HG02970 (cell line): Measurements from ENCODE around the gene CRYBG3.
"Not testable (repeated sequence)": the region's sequence is repeated elsewhere in the genome, so short reads cannot be mapped to it uniquely, and the experiment has no call there.

Experiments
- ATAC-seq: cut with Tn5 transposase; IDR thresholded peaks from one replicate; pipeline ENCODE4 v1.9.1; 2021; ENCODE audit warnings: mild to moderate bottlenecking, moderate library complexity, moderate number of reproducible peaks; ENCODE audit not compliant: unreplicated experiment, low FRiP score

Gene CRYBG3

DNA sequence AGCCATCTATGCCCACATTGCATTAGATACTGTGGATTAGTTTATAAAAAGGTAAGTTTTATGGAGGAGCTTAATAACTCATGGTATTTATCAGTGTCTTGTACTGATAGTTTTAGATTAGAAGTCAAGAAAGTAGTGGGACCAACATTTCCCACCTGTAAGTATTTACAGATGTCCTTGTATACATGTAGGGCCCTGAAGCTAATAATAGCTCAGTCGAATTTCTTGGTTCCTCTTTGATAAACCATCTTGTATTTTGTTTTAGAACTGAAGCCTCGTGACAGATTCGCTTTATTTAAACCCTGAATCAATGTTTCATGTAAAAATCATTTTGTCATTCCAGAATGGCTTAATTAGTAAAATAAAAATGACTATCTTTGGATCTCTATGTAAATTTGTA, 73.4 kb downstream of the CRYBG3 start:
- ATAC-seq: no peak

- ATAC-seq: no peak
Observed at GRCh38 chr3:97896129-97896528, 74.3 kb downstream of the CRYBG3 start.

- no peak for ATAC-seq
Observed at GRCh38 chr3:97896547-97896946, 74.7 kb downstream of the CRYBG3 start.

- ATAC-seq: no peak
Observed at GRCh38 chr3:97899331-97899730, 77.5 kb downstream of the CRYBG3 start.

GRCh38 chr3:97901313-97902248, 79.8 kb downstream of the CRYBG3 start:
- ATAC-seq: no peak

DNA sequence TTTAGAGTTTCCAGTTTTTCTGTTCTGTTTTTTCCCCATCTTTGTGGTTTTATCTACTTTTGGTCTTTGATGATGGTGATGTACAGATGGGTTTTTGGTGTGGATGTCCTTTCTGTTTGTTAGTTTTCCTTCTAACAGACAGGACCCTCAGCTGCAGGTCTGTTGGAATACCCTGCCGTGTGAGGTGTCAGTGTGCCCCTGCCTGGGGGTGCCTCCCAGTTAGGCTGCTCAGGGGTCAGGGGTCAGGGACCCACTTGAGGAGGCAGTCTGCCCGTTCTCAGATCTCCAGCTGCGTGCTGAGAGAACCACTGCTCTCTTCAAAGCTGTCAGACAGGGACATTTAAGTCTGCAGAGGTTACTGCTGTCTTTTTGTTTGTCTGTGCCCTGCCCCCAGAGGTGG, 88.0 kb downstream of the CRYBG3 start:
- not testable (repeated sequence) for ATAC-seq

- ATAC-seq: not testable (repeated sequence)
Observed at GRCh38 chr3:97910236-97910831, 88.5 kb downstream of the CRYBG3 start.

DNA sequence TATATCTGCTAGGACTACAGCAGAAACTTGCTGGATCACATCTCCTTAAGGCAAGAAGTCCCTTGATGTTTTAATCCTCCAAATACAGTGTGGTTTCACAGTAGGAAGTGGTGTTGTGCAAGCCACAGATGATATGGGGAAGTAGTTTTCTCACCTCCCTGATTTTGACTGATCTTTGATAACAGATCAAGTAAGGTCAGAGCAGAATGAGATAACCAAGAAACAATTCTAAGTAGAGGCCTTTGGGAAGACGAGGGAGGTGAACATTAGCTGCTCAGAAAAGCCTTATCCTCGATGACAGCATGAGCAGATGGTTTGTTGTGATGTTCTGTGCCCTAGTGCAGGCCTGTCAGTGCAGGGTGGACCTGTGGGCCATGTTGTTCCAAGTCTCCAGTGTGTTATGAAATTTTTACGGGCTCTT, 89.1 kb downstream of the CRYBG3 start:
- no peak for ATAC-seq

GRCh38 chr3:97911459-97911858, 89.6 kb downstream of the CRYBG3 start:
- ATAC-seq: no peak

- ATAC-seq: no peak
Observed at GRCh38 chr3:97914388-97914787, 92.6 kb downstream of the CRYBG3 start.

DNA sequence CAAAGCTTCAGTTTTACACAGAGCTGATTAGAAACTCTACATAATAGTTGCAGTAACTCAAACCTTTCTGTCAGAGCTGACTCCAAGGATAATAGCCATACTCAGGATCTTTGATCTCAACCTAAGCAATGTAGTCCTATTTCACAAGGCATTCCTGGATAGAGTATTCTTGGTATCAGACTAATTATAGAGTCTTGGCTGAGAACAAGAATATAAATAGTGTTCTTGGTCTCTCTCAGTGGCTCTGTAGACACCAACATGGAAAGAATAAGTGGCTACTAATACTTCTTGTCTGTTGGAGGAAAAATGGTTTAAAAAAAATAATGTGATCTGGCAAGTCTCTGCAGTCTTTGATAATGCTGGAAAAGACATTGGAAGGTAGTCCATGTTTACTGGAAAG, 94.8 kb downstream of the CRYBG3 start:
- ATAC-seq: no peak

DNA sequence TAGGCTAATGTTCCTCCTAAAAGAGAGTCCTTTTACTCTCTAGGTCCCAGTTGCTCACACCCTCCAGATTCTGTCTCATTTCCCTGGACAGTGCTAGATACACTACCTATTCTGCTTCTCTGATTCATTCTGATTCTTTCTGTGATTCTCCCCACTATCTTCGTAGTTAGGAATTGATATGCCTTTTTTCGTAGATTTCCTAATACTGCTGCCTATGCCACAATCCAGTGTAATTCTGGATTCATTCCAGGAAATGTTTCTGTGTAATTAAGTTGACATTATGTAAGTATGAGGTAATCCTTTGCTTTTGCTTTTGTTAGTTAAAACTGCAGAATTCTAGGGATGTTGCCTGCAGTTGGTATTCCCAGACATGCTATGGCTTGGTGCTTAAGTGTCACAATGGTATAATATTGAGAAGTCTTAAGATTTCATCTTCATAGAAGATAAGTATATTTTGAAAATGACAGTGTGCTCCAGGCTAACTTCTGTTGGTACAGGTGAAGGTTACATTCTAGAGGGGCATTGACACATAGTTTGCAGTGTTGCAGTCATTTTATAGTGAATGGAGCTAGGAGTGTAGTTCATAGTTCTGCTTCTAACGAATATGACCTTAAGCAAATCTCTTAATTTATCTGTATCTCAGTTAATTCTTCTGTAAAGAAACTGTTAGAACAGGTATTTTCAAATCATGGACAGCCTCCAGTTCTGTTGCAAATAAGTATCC, 96.2 kb downstream of the CRYBG3 start:
- ATAC-seq: no peak

DNA sequence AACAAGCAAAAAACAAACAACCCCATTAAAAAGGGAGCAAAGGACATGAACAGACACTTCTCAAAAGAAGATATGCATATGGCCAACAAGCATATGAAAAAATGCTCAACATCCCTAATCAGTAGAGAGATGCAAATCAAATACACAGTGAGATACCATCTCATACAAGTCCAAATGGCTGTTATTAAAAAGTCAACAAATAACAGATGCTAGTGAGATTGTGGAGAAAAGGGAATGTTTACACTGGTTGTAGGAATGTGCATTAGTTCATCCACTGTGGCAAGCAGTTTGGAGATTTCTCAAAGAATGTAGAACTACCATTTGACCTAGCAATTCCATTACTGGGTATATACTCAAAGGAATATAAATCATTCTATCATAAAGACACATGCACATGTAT, 105.9 kb downstream of the CRYBG3 start:
- no peak for ATAC-seq

- ATAC-seq: no peak
Observed at GRCh38 chr3:97928986-97929385, 107.2 kb downstream of the CRYBG3 start.

DNA sequence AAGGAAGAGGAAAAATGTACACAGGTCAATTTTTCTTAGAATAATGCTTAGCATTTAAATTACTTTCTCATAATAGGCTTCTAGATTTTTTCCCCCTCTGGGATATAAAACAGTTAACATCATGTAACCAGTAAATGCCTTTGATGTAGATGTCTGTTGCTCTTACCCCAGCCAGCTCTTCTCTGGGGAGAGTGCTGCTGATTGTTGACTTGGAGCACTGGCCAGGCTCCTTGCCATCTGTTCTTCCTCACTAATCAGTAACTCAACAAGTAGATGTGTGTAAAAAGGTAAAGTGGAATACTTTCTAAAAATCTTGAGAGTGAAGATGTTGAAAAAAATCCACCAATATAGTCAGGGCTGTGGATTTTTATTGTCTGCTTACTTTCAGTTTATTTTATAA, 108.2 kb downstream of the CRYBG3 start:
- no peak for ATAC-seq

DNA sequence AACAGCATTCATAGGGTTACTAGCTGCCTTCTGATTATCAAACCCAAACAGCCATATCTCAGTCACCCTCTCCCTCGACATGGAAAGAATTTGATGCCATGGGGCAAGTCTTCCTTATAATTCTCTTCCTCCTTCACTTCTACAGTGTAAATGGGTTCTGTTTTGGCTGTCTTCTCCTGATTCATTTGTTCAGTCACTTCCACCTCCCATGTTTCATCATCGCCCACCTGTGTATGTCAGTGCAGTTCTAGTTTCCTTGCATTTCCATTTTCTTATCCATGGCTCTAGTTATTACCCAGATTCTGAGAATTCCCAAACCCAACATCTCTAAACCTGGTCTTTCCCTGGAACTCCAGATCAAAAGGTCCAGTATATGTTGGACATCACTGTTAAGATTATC, 109.4 kb downstream of the CRYBG3 start:
- no peak for ATAC-seq

GRCh38 chr3:97932387-97932801, 110.6 kb downstream of the CRYBG3 start:
- ATAC-seq: no peak

DNA sequence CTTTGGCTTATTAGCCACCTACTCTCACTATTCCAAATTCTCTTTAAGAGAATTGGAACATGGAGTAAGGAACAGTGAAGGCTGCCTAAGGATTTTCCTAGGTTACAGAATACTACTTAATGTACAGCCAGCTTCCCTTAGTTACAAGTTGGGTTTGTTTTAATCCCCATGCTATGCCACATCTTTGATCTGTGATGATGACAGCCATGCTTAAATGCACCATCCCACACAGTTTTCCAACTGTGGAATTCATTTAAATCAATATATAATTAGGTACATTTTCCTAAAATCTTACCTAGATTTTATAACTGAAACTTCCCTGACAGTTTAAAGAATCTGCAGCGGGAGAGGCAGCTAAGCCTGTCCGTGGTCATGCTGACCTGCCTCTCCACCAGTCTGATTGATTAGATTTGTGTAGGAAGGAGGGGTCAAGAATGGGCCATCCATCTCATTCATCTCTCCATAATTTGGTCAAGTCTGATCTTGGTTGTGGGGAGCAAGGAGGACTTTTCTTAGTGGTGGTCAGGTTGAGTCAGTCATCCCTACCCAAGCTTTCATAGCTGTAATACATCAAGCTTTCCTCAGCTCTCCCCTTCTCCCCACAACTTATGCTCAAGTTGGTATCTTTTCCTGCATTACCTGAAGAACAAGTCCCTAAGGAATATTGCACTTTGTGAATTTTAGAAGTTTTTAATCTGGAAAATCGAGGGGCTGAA, 113.3 kb downstream of the CRYBG3 start:
- no peak for ATAC-seq

GRCh38 chr3:97935842-97936241, 114.0 kb downstream of the CRYBG3 start:
- no peak for ATAC-seq

DNA sequence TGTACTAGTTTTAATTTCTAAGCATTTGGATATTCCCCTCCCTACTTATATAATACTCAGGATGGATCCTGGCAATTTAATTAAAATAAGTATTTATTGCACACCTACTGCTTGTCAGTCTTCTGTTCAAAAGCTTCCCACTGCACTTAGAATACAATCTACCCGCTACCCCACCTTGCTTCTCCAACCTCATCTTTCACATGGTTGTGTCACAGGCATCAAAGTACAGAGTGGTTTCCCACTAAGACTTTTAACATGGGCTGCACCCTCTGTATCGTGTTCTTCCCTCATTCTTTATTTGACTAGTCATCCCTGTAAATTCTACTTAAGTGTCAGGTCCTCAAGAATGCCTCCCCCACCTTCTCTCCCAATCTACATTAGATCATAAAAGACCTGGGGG, 115.4 kb downstream of the CRYBG3 start:
- no peak for ATAC-seq

DNA sequence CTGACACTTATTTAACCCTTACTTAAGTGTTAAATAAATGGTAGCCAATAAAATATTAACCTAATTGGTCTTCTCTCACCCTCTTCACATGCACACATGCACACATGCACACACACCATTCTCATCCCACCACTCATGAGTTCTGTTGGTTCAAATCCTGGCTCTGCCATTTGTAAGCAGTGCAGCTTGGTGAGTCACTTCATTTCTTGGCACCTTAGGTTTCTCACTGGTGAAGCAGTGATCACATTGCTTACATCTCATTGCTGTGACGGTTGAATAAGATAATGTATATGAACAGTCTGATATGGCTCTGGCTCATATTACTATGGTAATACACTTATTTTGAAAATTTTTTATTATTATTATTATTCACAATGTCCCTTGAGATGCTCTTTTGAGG, 116.6 kb downstream of the CRYBG3 start:
- no peak for ATAC-seq
